Body of pancreas (tissue), 4 donors: ENCODE results near the gene GDPD5.

Source experiments
- POLR2A ChIP-seq, 3 donors: fragments of 450-650 bp; IDR thresholded peaks; one replicate each; pipeline ENCODE4 v1.6.1; 2016; ENCODE audit warnings: antibody characterized with exemption in 3 of 3, mild to moderate bottlenecking in 2 of 3
- TF ChIP-seq, protein P1 (sequence below), 7 experiments: fragments of 450-650 bp in 4 of 7; fragments of 200-600 bp in 3 of 7; sonication (generic) in 3 of 7; IDR thresholded peaks; one replicate each; pipeline ENCODE4 v1.5.1; 2016 to 2019; ENCODE audit warnings: antibody characterized with exemption in 7 of 7

DNA sequence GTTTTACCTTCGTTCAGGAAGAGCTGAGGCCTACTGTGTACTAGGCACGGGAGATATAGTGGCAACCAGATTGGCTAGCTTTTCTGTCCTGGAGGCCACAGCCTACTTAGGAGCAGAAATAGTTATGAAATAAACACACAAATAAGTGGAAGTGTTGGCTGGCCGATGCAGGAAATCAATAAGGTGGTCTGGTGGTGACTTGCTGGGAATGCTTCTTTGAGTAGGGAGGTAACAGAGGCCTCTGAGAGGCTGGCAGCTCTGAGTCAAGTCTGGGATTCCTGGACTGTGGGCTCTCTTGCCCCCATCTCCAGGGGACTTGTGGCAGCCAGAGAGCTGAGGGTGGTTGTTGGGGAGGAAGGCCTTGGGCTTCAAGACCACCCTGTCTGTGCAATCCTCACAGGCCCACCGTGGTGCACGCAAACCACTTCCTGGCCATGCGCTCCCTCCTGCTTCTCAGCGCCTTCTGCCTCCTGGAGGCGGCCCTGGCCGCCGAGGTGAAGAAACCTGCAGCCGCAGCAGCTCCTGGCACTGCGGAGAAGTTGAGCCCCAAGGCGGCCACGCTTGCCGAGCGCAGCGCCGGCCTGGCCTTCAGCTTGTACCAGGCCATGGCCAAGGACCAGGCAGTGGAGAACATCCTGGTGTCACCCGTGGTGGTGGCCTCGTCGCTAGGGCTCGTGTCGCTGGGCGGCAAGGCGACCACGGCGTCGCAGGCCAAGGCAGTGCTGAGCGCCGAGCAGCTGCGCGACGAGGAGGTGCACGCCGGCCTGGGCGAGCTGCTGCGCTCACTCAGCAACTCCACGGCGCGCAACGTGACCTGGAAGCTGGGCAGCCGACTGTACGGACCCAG, 40.4 kb upstream of the GDPD5 start:
- TF ChIP-seq, protein P1, sequence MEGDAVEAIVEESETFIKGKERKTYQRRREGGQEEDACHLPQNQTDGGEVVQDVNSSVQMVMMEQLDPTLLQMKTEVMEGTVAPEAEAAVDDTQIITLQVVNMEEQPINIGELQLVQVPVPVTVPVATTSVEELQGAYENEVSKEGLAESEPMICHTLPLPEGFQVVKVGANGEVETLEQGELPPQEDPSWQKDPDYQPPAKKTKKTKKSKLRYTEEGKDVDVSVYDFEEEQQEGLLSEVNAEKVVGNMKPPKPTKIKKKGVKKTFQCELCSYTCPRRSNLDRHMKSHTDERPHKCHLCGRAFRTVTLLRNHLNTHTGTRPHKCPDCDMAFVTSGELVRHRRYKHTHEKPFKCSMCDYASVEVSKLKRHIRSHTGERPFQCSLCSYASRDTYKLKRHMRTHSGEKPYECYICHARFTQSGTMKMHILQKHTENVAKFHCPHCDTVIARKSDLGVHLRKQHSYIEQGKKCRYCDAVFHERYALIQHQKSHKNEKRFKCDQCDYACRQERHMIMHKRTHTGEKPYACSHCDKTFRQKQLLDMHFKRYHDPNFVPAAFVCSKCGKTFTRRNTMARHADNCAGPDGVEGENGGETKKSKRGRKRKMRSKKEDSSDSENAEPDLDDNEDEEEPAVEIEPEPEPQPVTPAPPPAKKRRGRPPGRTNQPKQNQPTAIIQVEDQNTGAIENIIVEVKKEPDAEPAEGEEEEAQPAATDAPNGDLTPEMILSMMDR (IDR thresholded peaks at IDR 0.05): no peak
- no peak for TF ChIP-seq POLR2A (IDR thresholded peaks at IDR 0.05)
